IPS DF 6.9 (cell line): ENCODE measurements around the gene KRTAP10-3.
"Not testable (repeated sequence)": the region's sequence is repeated elsewhere in the genome, so short reads cannot be mapped to it uniquely, and the experiment has no call there.

Experiments used
- DNase-seq: peaks from one replicate; pipeline ENCODE4 v3.0.0-alpha.2; 2013; ENCODE audit warnings: low read depth, low spot score
- H3K27ac ChIP-seq: one replicate; pipeline ENCODE4 v1.5.1; 2013; ENCODE audit warnings: low read length, control low read depth
- H3K27me3 ChIP-seq: 2 replicates; pipeline ENCODE4 v1.6.1; 2013; ENCODE audit warnings: mild to moderate bottlenecking, low read length; ENCODE audit not compliant: control insufficient read depth, insufficient read depth
- H3K36me3 ChIP-seq: 2 replicates; pipeline ENCODE4 v1.6.1; 2013; ENCODE audit warnings: low read length; ENCODE audit not compliant: control insufficient read depth, insufficient read depth
- H3K4me1 ChIP-seq: 2 replicates; pipeline ENCODE4 v1.6.1; 2013; ENCODE audit warnings: low read length; ENCODE audit not compliant: control insufficient read depth, insufficient read depth
- H3K4me3 ChIP-seq: 2 replicates; pipeline ENCODE4 v1.5.1; 2013; ENCODE audit warnings: mild to moderate bottlenecking, low read length
- H3K9me3 ChIP-seq: 2 replicates; pipeline ENCODE4 v1.6.1; 2013; ENCODE audit warnings: low read length, inconsistent platforms; ENCODE audit not compliant: control insufficient read depth, insufficient read depth
- WGBS: extraction: QIAGEN DNeasy Blood & Tissue Kit; methylation state at CpG from one replicate; pipeline ENCODE4 v1.1.7; 2013; ENCODE audit warnings: mixed read lengths, missing lambda C conversion rate; ENCODE audit not compliant: insufficient read length, insufficient coverage; 5-methylcytosine and 5-hydroxymethylcytosine counted together

KRTAP10-3 gene

DNA sequence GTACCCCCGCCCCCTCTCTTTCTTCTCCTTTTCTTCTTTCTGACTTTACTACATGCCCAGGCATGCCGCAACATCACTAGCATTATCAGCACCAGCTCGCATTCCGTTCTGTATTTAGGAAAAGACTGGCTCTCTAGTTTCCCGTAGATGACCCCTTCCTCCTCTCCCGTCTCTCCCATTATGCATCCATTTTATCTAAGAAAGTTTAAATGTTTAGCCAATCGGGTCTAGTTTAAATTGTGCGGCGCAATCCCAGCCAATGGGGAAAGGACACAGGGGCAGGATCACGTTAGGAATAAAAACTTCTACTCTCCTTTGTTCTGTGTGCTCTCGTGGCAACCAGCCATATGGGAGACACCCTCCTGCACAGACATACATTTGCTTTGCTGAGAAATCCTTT lies 39.5 kb upstream of the KRTAP10-3 start:
- Histone ChIP-seq H3K9me3 (no peaks in the 10 kb centered on the region), H3K36me3 (no peaks in the 10 kb centered on the region), H3K27me3 (no peaks in the 10 kb centered on the region), H3K4me3 (no peak overlapping the region), H3K27ac (no peak overlapping the region), H3K4me1 (peaks cover 3% of the 10 kb centered on the region)
- no CpG with 5 or more reads among the region's 11 CpGs for WGBS
- DNase-seq = no peak

DNA sequence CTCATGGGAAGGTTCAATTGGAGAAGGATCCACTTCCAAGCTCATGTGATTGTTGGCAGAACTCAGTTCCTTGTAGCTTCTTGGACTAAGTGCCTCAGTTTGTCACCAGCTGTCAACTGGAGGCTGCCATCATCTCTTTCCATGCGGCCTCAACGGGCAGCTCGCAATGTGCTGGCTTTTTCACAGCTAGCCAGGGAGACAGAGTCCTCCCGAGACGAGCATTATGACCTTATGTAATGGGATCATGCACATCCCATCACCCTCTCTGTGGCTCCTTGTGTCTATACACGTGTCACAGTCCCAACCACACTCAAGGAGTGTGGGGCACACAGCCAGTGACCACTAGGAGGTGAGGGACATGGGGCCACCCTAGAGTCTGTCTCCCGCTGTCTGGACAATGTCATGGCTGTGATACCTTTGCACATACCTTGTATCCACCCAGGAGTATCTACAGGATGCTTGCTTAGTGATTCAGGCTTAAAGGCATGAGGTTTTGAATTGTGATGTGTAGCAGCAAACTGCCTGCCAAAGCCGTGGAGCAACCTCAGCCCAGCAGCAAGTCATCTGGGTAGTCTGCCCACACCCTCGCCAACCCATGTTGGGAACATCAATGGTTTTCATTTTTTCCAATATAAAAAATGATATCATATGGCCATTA lies 37.6 kb upstream of the KRTAP10-3 start:
- H3K36me3 ChIP-seq = no peaks in the 10 kb centered on the region
- H3K27me3 ChIP-seq = no peaks in the 10 kb centered on the region
- H3K27ac ChIP-seq = no peak overlapping the region
- H3K4me3 ChIP-seq = no peak overlapping the region
- WGBS = no CpG with 5 or more reads among the region's 9 CpGs
- no peak for DNase-seq
- no peaks in the 10 kb centered on the region for H3K9me3 ChIP-seq
- peaks cover 7% of the 10 kb centered on the region for H3K4me1 ChIP-seq

DNA sequence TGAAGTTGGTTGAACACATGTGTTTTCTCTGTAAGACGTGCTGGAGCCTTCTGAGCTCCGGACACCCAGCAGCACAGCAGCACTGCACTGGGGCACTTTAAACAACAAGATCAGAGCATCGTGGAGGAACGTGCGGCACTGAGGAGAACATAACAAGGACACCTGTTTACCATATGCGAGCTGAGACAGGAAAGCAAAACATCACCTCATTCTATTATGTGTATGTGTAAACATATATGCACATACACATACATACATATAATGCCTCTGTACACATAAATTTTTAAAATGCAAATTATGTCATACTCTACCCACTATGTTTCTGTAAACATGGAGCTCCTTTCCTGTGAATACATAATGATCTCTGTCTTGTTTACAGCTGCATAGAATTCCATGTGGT lies 36.9 kb upstream of the KRTAP10-3 start:
- no CpG with 5 or more reads among the region's 6 CpGs for WGBS
- no peak overlapping the region for H3K4me3 ChIP-seq
- no peak for DNase-seq
- no peak overlapping the region for H3K27ac ChIP-seq
- H3K9me3 ChIP-seq = no peaks in the 10 kb centered on the region
- H3K36me3 ChIP-seq = no peaks in the 10 kb centered on the region
- H3K4me1 ChIP-seq = peaks cover 7% of the 10 kb centered on the region
- no peaks in the 10 kb centered on the region for H3K27me3 ChIP-seq

DNA sequence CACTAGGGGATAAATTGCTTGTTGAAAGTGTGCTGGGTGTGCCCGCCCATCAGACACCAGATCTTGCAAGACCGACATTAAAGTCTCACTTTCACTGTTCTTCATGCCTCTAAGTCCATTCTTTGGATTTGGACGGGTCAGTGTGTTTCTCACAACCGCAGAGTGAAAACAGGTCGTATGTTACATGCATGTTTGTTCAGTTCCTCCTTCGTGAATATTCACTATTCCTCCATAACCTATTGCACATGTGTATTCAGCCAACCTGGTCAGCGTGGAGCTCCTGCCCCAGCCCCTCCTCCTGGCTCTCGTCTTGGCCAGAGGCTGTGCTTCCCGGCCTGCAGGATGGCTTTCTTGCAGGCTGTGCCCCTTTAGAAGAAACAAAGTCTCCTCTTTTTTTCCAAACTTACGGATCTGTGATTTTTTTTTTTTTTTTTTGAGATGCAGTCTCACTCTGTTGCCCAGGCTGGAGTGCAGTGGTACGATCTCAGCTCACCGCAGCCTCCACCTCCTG lies 35.9 kb upstream of the KRTAP10-3 start:
- H3K36me3 ChIP-seq = no peaks in the 10 kb centered on the region
- no CpG with 5 or more reads among the region's 12 CpGs for WGBS
- no peaks in the 10 kb centered on the region for H3K27me3 ChIP-seq
- H3K4me1 ChIP-seq = peaks cover 7% of the 10 kb centered on the region
- no peaks in the 10 kb centered on the region for H3K9me3 ChIP-seq
- no peak overlapping the region for H3K27ac ChIP-seq
- no peak overlapping the region for H3K4me3 ChIP-seq
- no peak for DNase-seq

DNA sequence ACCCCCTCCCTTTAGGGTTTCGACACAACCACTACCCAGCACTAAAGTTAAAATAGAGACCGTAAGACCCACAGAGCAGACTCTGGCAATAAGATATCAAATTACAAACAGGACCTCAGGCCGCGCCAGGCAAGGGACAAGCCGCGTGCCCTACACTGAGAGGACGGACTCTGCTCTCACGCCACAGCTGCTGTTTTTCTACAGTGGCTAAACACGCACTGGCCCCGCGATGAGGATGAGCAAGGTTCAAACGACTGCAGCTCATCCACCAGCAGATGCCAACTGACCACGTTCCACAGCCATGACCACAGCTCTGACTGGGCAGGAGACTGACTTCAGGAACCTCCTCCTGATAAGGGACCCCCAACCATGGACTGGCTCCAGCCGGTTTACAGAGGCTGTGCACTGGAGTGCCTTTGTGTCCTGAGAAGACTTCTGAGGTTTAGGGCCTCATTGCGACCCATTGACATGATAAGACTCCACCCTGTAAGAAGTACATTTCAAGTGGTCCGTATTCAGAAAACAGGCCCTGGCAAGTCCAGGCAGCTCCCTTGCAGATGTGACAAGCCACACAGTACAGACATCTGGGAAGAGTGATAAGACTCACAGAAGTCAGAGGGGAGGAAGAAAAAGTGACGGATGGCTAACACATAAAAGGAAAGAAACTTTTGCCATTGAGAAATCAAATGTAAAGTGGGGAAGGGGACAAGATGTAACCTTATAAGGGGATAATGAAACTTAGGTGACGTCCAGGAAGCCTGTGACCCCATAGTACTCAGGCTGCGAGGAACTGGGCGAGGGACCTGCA lies 35.2 kb upstream of the KRTAP10-3 start:
- H3K4me1 ChIP-seq = peaks cover 7% of the 10 kb centered on the region
- H3K4me3 ChIP-seq = no peak overlapping the region
- no CpG with 5 or more reads among the region's 20 CpGs for WGBS
- DNase-seq = no peak
- no peaks in the 10 kb centered on the region for H3K9me3 ChIP-seq
- H3K27ac ChIP-seq = no peak overlapping the region
- no peaks in the 10 kb centered on the region for H3K36me3 ChIP-seq
- H3K27me3 ChIP-seq = no peaks in the 10 kb centered on the region

DNA sequence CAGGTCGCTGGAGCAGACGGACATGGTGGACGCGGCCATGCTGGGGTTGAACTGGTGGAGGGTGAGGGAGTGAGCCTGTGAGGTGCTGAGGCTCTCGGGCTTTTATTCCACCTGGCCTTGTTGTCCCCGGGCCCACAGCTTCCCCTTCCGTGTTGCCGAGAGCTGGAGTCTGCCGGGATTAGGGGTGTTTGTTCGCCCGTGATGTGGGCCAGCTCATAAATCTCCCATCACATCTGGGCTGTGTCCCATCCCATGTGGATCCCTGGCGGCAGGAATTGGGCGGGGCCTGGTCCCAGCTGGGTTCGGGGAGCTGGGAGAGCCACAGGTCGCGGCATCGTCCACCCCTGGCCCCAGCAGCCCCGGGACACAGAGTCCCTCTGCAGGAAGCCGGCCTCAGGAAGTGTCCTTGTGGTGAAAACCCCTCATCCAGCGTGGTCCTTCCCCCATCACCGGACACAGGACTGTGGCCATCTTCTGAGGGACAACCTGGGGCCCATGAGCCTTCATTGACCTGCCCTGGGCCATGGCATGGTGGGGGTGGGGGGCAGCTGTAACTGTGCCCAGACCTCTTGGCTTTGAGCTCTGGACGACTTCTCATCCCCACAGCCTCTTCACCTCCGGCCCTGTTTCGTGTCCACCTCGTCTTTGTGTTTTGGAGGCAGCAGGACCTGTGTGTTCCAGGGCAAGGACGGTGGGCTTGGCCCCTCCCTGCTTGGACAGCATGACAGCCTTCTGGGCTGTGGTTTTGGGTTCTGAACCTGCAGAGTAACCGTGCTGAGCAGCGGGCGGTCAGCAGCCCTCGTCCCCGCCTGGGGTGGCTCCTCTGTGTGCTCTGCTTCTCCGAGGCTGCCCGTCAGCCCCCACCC lies 34.1 kb upstream of the KRTAP10-3 start, which contains the start of gene KRTAP10-6:
KRTAP10-6 (minus strand) TSS at position 60 of the 866 bp plus-strand sequence; CDS start at position 39, 21 bp downstream.
- no peak within 1 kb of the TSS for H3K4me3 ChIP-seq
- H3K27ac ChIP-seq = no peak within 1 kb of the TSS
- peaks cover 7% of the 10 kb centered on the region for H3K4me1 ChIP-seq
- H3K9me3 ChIP-seq = no peaks in the 10 kb centered on the region
- H3K27me3 ChIP-seq = no peaks in the 10 kb centered on the region
- WGBS = no CpG with 5 or more reads among the region's 33 CpGs
- no peaks in the 10 kb centered on the region for H3K36me3 ChIP-seq
- no peak for DNase-seq

DNA sequence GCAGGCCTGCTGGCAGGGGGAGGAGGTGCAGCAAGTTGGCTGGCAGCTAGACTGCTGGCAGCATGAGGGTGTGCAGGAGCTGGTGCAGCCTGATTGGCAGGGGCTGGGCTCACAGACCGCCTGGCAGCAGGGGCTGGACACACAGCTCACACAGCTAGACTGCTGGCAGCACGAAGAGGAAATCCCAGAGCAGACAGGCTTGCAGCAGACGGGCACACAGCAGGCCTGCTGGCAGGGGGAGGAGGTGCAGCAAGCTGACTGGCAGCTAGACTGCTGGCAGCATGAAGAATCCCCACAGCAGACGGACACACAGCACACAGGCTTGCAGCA lies 33.2 kb upstream of the KRTAP10-3 start:
- H3K27ac ChIP-seq, H3K4me1 ChIP-seq, H3K27me3 ChIP-seq, H3K4me3 ChIP-seq, H3K36me3 ChIP-seq, DNase-seq, H3K9me3 ChIP-seq: not testable (repeated sequence)
- no CpG with 5 or more reads among the region's 4 CpGs for WGBS

DNA sequence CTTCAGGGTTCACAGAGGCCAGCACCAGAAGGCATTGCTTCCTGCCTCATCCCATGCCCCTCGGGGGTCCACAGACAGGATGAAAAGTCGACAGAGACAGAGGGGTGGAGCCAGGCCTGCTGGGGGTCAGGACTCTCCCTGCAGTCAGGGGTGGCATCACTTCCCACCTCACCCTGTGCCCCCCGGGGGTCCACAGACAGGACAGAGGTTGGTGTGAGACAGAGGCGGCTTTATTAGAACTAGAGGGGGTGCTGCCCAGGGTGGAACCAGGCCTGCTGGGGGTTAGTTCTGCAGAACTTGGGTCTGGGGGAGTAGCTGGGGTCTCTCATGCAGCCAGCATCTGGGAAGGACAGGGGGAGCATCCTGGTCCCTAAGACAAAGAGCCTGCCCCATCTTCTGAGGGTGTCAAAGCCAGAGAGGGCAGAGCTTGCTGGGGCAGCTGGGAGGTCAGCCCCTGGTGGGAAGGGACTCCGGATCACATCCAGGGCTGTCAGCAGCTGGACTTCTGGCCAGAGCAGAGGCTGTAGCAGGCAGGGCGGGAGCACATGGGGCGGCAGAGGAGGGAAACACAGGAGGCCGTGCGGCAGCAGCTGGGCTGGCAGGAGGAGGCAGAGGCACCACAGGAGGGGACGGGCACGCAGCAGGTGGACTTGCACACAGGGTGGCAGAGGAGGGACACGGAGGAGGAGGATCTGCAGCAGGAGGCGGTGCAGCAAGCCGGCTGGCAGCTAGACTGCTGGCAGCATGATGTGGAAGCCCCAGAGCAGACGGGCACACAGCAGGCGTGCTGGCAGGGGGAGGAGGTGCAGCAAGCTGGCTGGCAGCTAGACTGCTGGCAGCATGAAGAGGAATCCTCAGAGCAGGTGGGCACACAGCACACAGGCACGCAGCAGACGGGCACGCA lies 32.6 kb upstream of the KRTAP10-3 start:
- not testable (repeated sequence) for H3K4me3 ChIP-seq, H3K9me3 ChIP-seq, DNase-seq, H3K27me3 ChIP-seq, H3K27ac ChIP-seq, H3K4me1 ChIP-seq, H3K36me3 ChIP-seq
- WGBS = no CpG with 5 or more reads among the region's 19 CpGs

DNA sequence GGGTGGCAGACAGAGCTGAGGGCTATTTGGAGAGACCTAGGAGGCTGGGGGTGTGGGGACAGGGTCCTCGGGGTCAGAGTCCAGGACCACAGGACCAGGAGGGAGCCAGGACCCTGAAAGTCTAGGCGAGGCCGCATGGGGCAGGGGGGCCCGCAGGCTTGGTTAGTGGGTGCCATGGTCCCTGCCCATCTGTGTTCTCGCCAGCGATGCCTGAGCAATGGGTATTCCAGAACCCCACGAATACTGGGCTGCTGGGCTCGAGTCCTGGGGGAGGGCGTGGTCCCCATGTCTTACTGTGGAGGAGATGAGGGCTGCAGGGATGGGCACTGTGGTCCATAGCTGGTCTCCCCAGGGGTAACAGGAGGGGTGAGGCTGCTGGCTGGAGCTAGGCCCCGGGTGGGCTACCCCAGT lies 31.7 kb upstream of the KRTAP10-3 start:
- H3K27ac ChIP-seq = no peak overlapping the region
- peaks cover 7% of the 10 kb centered on the region for H3K4me1 ChIP-seq
- H3K36me3 ChIP-seq = no peaks in the 10 kb centered on the region
- H3K9me3 ChIP-seq = no peaks in the 10 kb centered on the region
- no peaks in the 10 kb centered on the region for H3K27me3 ChIP-seq
- no peak for DNase-seq
- no peak overlapping the region for H3K4me3 ChIP-seq
- no CpG with 5 or more reads among the region's 10 CpGs for WGBS
